Spleen (tissue), 11 donors: ENCODE results near the gene CCDC184. TPM values are rescaled to one million over a fixed set of nuclear protein-coding genes. Genes with fewer than 3 reads are reported as not detected.

Experiments
- DNase-seq: peaks from one replicate; pipeline ENCODE4 v3.0.0-alpha.2; 2020
- H3K27ac ChIP-seq, 8 donors: fragments of 200-600 bp; sonication (generic) in 7 of 8; 1 replicate in 4 of 8; 2 replicates in 4 of 8; pipeline versions ENCODE4 v1.5.0 to v1.8.0; 2016 to 2021; ENCODE audit warnings: inconsistent platforms in 4 of 8, mild to moderate bottlenecking in 4 of 8, moderate library complexity in 1 of 8
- H3K27me3 ChIP-seq, 7 donors: fragments of 200-600 bp; sonication (generic) in 6 of 7; replicated peaks in 1 of 7; 1 replicate in 4 of 7; 2 replicates in 3 of 7; pipeline versions ENCODE4 v1.5.0 to v1.8.0; 2016 to 2021; ENCODE audit warnings: inconsistent platforms in 3 of 7, mild to moderate bottlenecking in 1 of 7
- H3K36me3 ChIP-seq, 6 donors: fragments of 200-600 bp; sonication (generic) in 5 of 6; 1 replicate in 4 of 6; 2 replicates in 2 of 6; pipeline versions ENCODE4 v1.5.0 to v1.8.0; 2016 to 2021; ENCODE audit warnings: inconsistent platforms in 2 of 6
- H3K4me1 ChIP-seq, 6 donors: fragments of 200-600 bp; sonication (generic) in 5 of 6; 1 replicate in 3 of 6; 2 replicates in 3 of 6; pipeline versions ENCODE4 v1.5.0 to v1.8.0; 2016 to 2021; ENCODE audit warnings: inconsistent platforms in 3 of 6
- H3K4me3 ChIP-seq, 8 donors: fragments of 200-600 bp; sonication (generic) in 7 of 8; 1 replicate in 4 of 8; 2 replicates in 4 of 8; pipeline versions ENCODE4 v1.5.0 to v1.8.0; 2016 to 2021; ENCODE audit warnings: inconsistent platforms in 4 of 8, mild to moderate bottlenecking in 4 of 8, moderate library complexity in 2 of 8
- H3K9me3 ChIP-seq, 8 donors: fragments of 200-600 bp; sonication (generic) in 7 of 8; 1 replicate in 4 of 8; 2 replicates in 4 of 8; pipeline versions ENCODE4 v1.5.0 to v1.8.0; 2016 to 2021; ENCODE audit warnings: inconsistent platforms in 4 of 8
- POLR2A ChIP-seq, 3 donors: fragments of 450-650 bp; IDR thresholded peaks; one replicate each; pipeline ENCODE4 v1.5.1; 2017; ENCODE audit warnings: antibody characterized with exemption in 3 of 3, mild to moderate bottlenecking in 1 of 3
- POLR2AphosphoS5 ChIP-seq, 3 donors: sonication (generic); formaldehyde crosslinking; IDR thresholded peaks; one replicate each; pipeline ENCODE4 v1.5.1; 2017; ENCODE audit warnings: antibody characterized with exemption in 3 of 3
- WGBS, 5 donors: extraction: QIAGEN DNeasy Blood & Tissue Kit in 3 of 5; methylation state at CpG; one replicate each; pipeline versions ENCODE4 v1.1.5 to v1.1.7; 2013 to 2018; 5-methylcytosine and 5-hydroxymethylcytosine counted together
- intact Hi-C: fragments of 100-400 bp; cut with DNase I; formaldehyde crosslinking; loops from one replicate; pipeline ENCODE4 v1.15.0; 2023; ENCODE audit warnings: low total_unique reads
- polyA plus RNA-seq, 3 donors: library from polyadenylated mRNA; stranded (reverse); fragments of 200-250 nt; gene quantifications; one replicate each; pipeline ENCODE4 v1.2.1, GENCODE V29; 2013
- total RNA-seq, 7 donors: library from RNA; depleted of rRNA in 3 of 7; stranded (reverse); fragments of >200 nt in 3 of 7; fragmentation: NEBNext Ultra II Directional in 4 of 7; extraction: Animal tissue kit (Norgen Biotek cat#: 25700) in 4 of 7; gene quantifications; one replicate each; pipeline versions ENCODE4 v1.1.0 to v1.2.1, GENCODE V29; 2016 to 2021
- TF ChIP-seq, protein P1 (sequence below), 11 experiments: fragments of 200-600 bp in 7 of 11; fragments of 450-650 bp in 4 of 11; sonication (generic) in 4 of 11; IDR thresholded peaks in 8 of 11; conservative IDR thresholded peaks in 3 of 11; 1 replicate in 7 of 11; 2 replicates in 4 of 11; pipeline versions ENCODE4 v1.4.0 to v1.8.0; 2016 to 2021; ENCODE audit warnings: antibody characterized with exemption in 11 of 11, inconsistent platforms in 4 of 11, mild to moderate bottlenecking in 1 of 11
- donor health status: healthy with polysubstance abuse.
- donor health status: DM: no; HTN: no; CAD: no; lungs with moderate emphysema.
- donor health status: DM: no; HTN: no; CAD: no.
- donor health status: Bipolar disorder and iron deficiency.
- donor health status: healthy.
- donor health status: DM: no; HTN: no; CAD: no.
- donor health status: DM: yes; HTN: yes; CAD: no.

The CCDC184 gene
- total and polyA plus RNA-seq, 10 donors: 0.45 to 1.7 (median 0.88) TPM

GRCh38 chr12:48165089-48165981 lies 18.1 kb upstream of the CCDC184 start:
- H3K4me3 ChIP-seq: no peak overlapping the region
- H3K36me3 ChIP-seq: no peaks in the 10 kb centered on the region
- no peak overlapping the region for H3K27ac ChIP-seq
- WGBS, 5 donors: 7 to 43% (median 24%) methylated on average over 2 of the region's 2 CpGs
- peaks cover 0 to 13% (median 0%) of the 10 kb centered on the region in 7 donors for H3K27me3 ChIP-seq
- H3K9me3 ChIP-seq: no peaks in the 10 kb centered on the region
- TF ChIP-seq, protein P1, sequence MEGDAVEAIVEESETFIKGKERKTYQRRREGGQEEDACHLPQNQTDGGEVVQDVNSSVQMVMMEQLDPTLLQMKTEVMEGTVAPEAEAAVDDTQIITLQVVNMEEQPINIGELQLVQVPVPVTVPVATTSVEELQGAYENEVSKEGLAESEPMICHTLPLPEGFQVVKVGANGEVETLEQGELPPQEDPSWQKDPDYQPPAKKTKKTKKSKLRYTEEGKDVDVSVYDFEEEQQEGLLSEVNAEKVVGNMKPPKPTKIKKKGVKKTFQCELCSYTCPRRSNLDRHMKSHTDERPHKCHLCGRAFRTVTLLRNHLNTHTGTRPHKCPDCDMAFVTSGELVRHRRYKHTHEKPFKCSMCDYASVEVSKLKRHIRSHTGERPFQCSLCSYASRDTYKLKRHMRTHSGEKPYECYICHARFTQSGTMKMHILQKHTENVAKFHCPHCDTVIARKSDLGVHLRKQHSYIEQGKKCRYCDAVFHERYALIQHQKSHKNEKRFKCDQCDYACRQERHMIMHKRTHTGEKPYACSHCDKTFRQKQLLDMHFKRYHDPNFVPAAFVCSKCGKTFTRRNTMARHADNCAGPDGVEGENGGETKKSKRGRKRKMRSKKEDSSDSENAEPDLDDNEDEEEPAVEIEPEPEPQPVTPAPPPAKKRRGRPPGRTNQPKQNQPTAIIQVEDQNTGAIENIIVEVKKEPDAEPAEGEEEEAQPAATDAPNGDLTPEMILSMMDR (IDR thresholded peaks at IDR 0.05 in 8 of 11, conservative IDR thresholded peaks at IDR 0.05 in 3 of 11): peak; percentile 74 to 94 (median 91)
- TF ChIP-seq POLR2AphosphoS5 (IDR thresholded peaks at IDR 0.05): no peak
- H3K4me1 ChIP-seq: peaks cover 0 to 11% (median 2%) of the 10 kb centered on the region in 6 donors
- intact Hi-C loops: loop anchor here (10.0 kb wide), 2 partner anchors 81 to 451 kb away; no protein-coding TSS in a partner anchor
- no peak for DNase-seq

DNA sequence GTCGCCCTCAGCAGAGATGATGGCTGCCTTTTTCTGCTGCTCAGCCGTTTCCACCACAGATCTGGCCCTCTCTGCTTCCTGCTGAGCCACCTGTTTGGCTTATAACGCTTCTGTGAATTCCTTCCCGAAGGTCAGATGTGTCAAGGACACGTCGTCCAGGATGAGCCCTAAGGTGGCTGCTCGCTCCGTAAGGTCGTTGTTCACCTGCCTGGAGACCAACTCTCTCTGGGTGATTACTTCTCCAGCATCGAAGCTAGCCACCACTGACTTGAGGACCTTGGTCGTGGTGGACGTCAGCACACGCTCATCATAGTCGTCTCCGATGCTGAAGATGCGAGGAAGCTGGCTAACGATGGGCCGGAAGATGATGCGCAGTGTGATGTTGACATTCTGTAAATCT lies 14.4 kb upstream of the CCDC184 start:
- H3K4me1 ChIP-seq: peaks cover 0 to 8% (median 2%) of the 10 kb centered on the region in 6 donors
- DNase-seq: no peak
- no peak overlapping the region for H3K27ac ChIP-seq
- WGBS, 5 donors: 84 to 91% (median 90%) methylated on average over 19 of the region's 19 CpGs
- H3K4me3 ChIP-seq: no peak overlapping the region
- peaks cover 0 to 13% (median 0%) of the 10 kb centered on the region in 7 donors for H3K27me3 ChIP-seq
- H3K36me3 ChIP-seq: no peaks in the 10 kb centered on the region
- H3K9me3 ChIP-seq: no peaks in the 10 kb centered on the region
- intact Hi-C loops: loop anchor here (10.0 kb wide), 2 partner anchors 84 to 454 kb away; no protein-coding TSS in a partner anchor
- TF ChIP-seq, protein P1 (IDR thresholded peaks at IDR 0.05 in 8 of 11, conservative IDR thresholded peaks at IDR 0.05 in 3 of 11): no peak
- TF ChIP-seq POLR2AphosphoS5 (IDR thresholded peaks at IDR 0.05): no peak
- TF ChIP-seq POLR2A (IDR thresholded peaks at IDR 0.05): no peak

- Histone ChIP-seq H3K27me3 (peaks cover 0 to 16% (median 0%) of the 10 kb centered on the region in 7 donors), H3K27ac (no peak overlapping the region), H3K9me3 (no peaks in the 10 kb centered on the region), H3K36me3 (no peaks in the 10 kb centered on the region), H3K4me1 (peaks cover 0 to 10% (median 0%) of the 10 kb centered on the region in 6 donors), H3K4me3 (no peak overlapping the region)
- TF ChIP-seq POLR2AphosphoS5 (IDR thresholded peaks at IDR 0.05) (no peak), POLR2A (IDR thresholded peaks at IDR 0.05) (no peak)
- TF ChIP-seq, protein P1 (IDR thresholded peaks at IDR 0.05 in 8 of 11, conservative IDR thresholded peaks at IDR 0.05 in 3 of 11): no peak
- 51 to 65% (median 58%) methylated on average over 3 of the region's 3 CpGs for WGBS, 5 donors
- no peak for DNase-seq
- intact Hi-C loops: no loop called here
These were observed 7.6 kb upstream of the CCDC184 start for GRCh38 chr12:48175613-48176416.

DNA sequence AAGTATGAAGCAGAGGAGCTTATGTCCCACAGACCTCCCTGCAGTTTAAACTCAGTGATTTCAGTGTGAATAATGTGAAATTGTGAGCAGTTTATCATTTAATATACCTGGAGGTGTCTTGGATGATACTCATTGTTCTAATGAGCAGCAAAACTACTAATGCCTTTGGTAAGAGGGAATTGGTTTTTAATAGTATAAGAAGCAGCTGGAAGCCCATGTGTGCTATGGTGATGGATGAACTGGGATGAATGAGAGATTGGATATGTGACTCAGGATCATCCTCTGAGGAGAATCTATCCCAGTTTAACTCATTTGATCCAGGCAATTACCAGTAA lies 7.1 kb upstream of the CCDC184 start:
- no peak overlapping the region for H3K4me3 ChIP-seq
- TF ChIP-seq POLR2A (IDR thresholded peaks at IDR 0.05) (no peak), POLR2AphosphoS5 (IDR thresholded peaks at IDR 0.05) (no peak)
- TF ChIP-seq, protein P1 (IDR thresholded peaks at IDR 0.05 in 8 of 11, conservative IDR thresholded peaks at IDR 0.05 in 3 of 11): no peak
- H3K4me1 ChIP-seq: peaks cover 0 to 10% (median 0%) of the 10 kb centered on the region in 6 donors
- no peaks in the 10 kb centered on the region for H3K36me3 ChIP-seq
- H3K27me3 ChIP-seq: peaks cover 0 to 22% (median 0%) of the 10 kb centered on the region in 7 donors
- no peaks in the 10 kb centered on the region for H3K9me3 ChIP-seq
- DNase-seq: no peak
- intact Hi-C loops: no loop called here
- H3K27ac ChIP-seq: no peak overlapping the region
